ENCODE data around the gene FBRSL1. TPM values are rescaled to one million over a fixed set of nuclear protein-coding genes. Genes with fewer than 3 reads are reported as not detected.

The FBRSL1 gene
- total and polyA plus RNA-seq, 2 of the 8 experiments (the other 6 are each of a cell fraction or from before 2014, with no cell fraction given), result 18.4 to 109 TPM

DNA sequence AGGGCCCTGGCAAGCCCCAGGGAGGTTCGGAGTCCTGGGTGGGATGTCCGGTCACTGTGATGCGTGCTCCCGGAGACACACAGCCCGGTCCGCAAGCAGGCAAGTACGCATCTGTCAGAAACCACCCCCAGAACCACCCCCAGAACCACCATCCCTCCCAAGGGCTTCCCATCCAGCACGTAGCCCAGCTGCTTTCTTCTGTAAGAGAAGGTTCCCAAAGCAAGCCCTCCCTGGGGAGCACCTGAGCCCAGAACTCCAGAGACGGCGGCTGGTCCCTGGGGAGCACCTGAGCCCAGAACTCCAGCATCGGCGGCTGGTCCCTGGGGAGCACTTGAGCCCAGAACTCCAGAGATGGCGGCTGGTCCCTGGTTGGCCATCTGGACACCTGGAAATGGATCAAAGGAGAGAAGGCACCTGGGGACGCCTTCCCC, 2.6 kb upstream of the FBRSL1 start (continued):
- TF ChIP-seq ASH2L (IDR thresholded peaks at IDR 0.05; ENCODE audit: low read length) (no peak), TCF12 (IDR thresholded peaks at IDR 0.05; ENCODE audit: low read depth, low read length) (no peak), PHF8 (conservative IDR thresholded peaks at IDR 0.05; ENCODE audit: low read depth, low read length) (no peak), CHD1 (IDR thresholded peaks at IDR 0.05; ENCODE audit: low read depth, low read length) (no peak)
